Endometrium (tissue), 2 donors: ENCODE results near the gene PDZD7.

Source experiments
- FAIRE-seq: peaks from 2 replicates; lab custom pipeline; 2012; peaks lifted over from hg19 to GRCh38; lab: Jason Lieb, UNC
- donor health status: control.
- donor health status: control.

The PDZD7 gene

GRCh38 chr10:101018118-101018599 is 12.8 kb downstream of the PDZD7 start:
- no peak for FAIRE-seq

GRCh38 chr10:101016814-101017213 is 14.1 kb downstream of the PDZD7 start:
- no peak for FAIRE-seq

GRCh38 chr10:101015582-101015973 is 15.4 kb downstream of the PDZD7 start:
- FAIRE-seq, result no peak

GRCh38 chr10:101014966-101015581 is 15.9 kb downstream of the PDZD7 start:
- FAIRE-seq, result no peak

GRCh38 chr10:101014230-101014884 is 16.6 kb downstream of the PDZD7 start:
- no peak for FAIRE-seq

GRCh38 chr10:101013365-101013825 is 17.5 kb downstream of the PDZD7 start:
- FAIRE-seq, result no peak

- FAIRE-seq, result peak; percentile 18
These were observed 18.2 kb downstream of the PDZD7 start for GRCh38 chr10:101012525-101013364.

- FAIRE-seq, result no peak
These were observed 19.2 kb downstream of the PDZD7 start for GRCh38 chr10:101011517-101012423.

GRCh38 chr10:101010329-101010728 is 20.6 kb downstream of the PDZD7 start:
- FAIRE-seq, result no peak

- FAIRE-seq, result no peak
These were observed 22.0 kb downstream of the PDZD7 start for GRCh38 chr10:101008823-101009423.

GRCh38 chr10:101007915-101008822 is 22.8 kb downstream of the PDZD7 start:
- FAIRE-seq, result no peak

GRCh38 chr10:101007099-101007711 is 23.7 kb downstream of the PDZD7 start:
- no peak for FAIRE-seq

GRCh38 chr10:101006593-101007098 is 24.3 kb downstream of the PDZD7 start:
- FAIRE-seq, result no peak

GRCh38 chr10:101005869-101006567 is 24.9 kb downstream of the PDZD7 start:
- no peak for FAIRE-seq

GRCh38 chr10:101005361-101005760 is 25.6 kb downstream of the PDZD7 start:
- no peak for FAIRE-seq

- FAIRE-seq, result no peak
These were observed 27.2 kb downstream of the PDZD7 start for GRCh38 chr10:101003639-101004206.

- FAIRE-seq, result no peak
These were observed 28.5 kb downstream of the PDZD7 start for GRCh38 chr10:101002456-101002855.

- FAIRE-seq, result no peak
These were observed 29.3 kb downstream of the PDZD7 start for GRCh38 chr10:101001659-101002035.
